NT2/D1 (cell line): ENCODE measurements around the gene NSD1.

Experiments used
- SUZ12 ChIP-seq: IDR thresholded peaks from 2 replicates; pipeline ENCODE4 v1.6.1; 2011; ENCODE audit not compliant: insufficient read length, insufficient read depth; ENCODE audit errors: extremely low read depth
- YY1 ChIP-seq: IDR thresholded peaks from 2 replicates; pipeline ENCODE4 v1.6.1; 2011; ENCODE audit not compliant: insufficient read length, insufficient read depth
- ZNF274 ChIP-seq: IDR thresholded peaks from 2 replicates; pipeline ENCODE4 v1.6.1; 2011; ENCODE audit warnings: mild to moderate bottlenecking, low read depth, low read length

DNA sequence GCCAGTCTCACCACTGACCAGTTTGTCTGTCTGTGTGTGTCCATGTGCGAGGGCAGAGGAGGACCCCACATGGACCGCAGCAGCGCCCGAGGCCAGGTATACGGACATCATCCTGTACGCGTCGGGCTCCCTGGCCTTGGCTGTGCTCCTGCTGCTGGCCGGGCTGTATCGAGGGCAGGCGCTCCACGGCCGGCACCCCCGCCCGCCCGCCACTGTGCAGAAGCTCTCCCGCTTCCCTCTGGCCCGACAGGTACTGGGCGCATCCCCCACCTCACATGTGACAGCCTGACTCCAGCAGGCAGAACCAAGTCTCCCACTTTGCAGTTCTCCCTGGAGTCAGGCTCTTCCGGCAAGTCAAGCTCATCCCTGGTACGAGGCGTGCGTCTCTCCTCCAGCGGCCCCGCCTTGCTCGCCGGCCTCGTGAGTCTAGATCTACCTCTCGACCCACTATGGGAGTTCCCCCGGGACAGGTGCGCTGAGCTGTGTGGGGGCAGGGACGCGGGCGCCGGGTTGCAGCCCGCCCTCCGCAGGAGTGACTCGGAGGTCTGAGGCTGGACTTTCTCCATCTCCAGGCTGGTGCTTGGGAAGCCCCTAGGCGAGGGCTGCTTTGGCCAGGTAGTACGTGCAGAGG is 40.4 kb upstream of the NSD1 start:
- TF ChIP-seq ZNF274 (no peak), YY1 (no peak), SUZ12 (no peak)
